ENCODE measurements around the gene RHOG. TPM values are rescaled to one million over a fixed set of nuclear protein-coding genes. Genes with fewer than 3 reads are reported as not detected.

Gene RHOG
- total RNA-seq, 1 experiment from 2014 or later = 35.7 TPM

GRCh38 chr11:3860375-3860774, 19.6 kb upstream of the RHOG start:
- Mint-ChIP-seq H3K36me3 (ENCODE audit: insufficient read depth, unreplicated experiment) (peaks cover 7% of the 10 kb centered on the region), H3K9me3 (ENCODE audit: unreplicated experiment) (no peaks in the 10 kb centered on the region), H3K4me1 (ENCODE audit: insufficient read depth, unreplicated experiment) (peaks cover 31% of the 10 kb centered on the region), H3K27ac (ENCODE audit: low read depth, unreplicated experiment) (no peak overlapping the region), H3K27me3 (ENCODE audit: insufficient read depth, unreplicated experiment) (no peaks in the 10 kb centered on the region), H3K4me3 (ENCODE audit: unreplicated experiment) (no peak overlapping the region)
- POLR2A ChIA-PET = interaction anchor here (0.8 to 1.3 kb wide), 2 partner anchors 11 to 62 kb away, joined by 3 to 4 read pairs; no protein-coding TSS in a partner anchor
- TF ChIP-seq CTCF (IDR thresholded peaks at IDR 0.05; ENCODE audit: unreplicated experiment) = no peak
- CTCF ChIA-PET = interaction anchor here (0.6 to 3.1 kb wide), 3 partner anchors 29 to 212 kb away, joined by 3 to 16 read pairs (median 4); no protein-coding TSS in a partner anchor
- BruUV-seq (replicated peaks) = no TSS peak
- intact Hi-C loops (cut with micrococcal nuclease) = no loop called here
- no peak for DNase-seq (ENCODE audit: unreplicated experiment)

GRCh38 chr11:3859373-3859881, 18.7 kb upstream of the RHOG start:
- TF ChIP-seq CTCF (IDR thresholded peaks at IDR 0.05; ENCODE audit: unreplicated experiment) = no peak
- Mint-ChIP-seq H3K36me3 (ENCODE audit: insufficient read depth, unreplicated experiment) (peaks cover 7% of the 10 kb centered on the region), H3K27me3 (ENCODE audit: insufficient read depth, unreplicated experiment) (no peaks in the 10 kb centered on the region), H3K4me3 (ENCODE audit: unreplicated experiment) (no peak overlapping the region), H3K27ac (ENCODE audit: low read depth, unreplicated experiment) (no peak overlapping the region), H3K9me3 (ENCODE audit: unreplicated experiment) (no peaks in the 10 kb centered on the region), H3K4me1 (ENCODE audit: insufficient read depth, unreplicated experiment) (peaks cover 31% of the 10 kb centered on the region)
- intact Hi-C loops (cut with micrococcal nuclease) = loop anchor here (10.0 kb wide), 1 partner anchor 115 kb away; no protein-coding TSS in a partner anchor
- no peak for DNase-seq (ENCODE audit: unreplicated experiment)
- no TSS peak for BruUV-seq (replicated peaks)
- POLR2A ChIA-PET = interaction anchor here (0.7 to 1.4 kb wide), 4 partner anchors 13 to 61 kb away, joined by 3 to 4 read pairs (median 3); partner anchors contain the start of gene RHOG
- CTCF ChIA-PET = interaction anchor here (0.6 to 3.1 kb wide), 8 partner anchors 10 to 213 kb away, joined by 3 to 16 read pairs (median 6); no protein-coding TSS in a partner anchor

DNA sequence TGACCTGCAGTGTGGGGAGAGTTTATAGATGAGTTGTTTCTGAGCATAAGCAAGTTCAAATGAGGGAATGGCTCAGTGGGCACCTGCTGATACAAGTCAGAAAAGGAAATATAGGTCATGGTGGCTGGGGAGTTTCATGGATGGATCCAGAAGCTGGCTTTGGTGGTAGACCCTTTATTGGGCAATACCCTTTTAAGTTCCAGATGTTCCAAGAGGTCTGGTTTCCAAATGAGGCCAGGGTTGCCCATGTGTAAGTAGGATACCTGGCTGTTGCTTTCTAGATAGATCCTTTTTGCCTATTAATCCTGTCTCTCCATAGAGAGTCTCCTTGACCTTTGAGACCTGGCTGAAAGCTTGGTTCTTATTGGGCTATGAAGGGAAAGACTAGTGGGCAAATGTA, 16.9 kb upstream of the RHOG start:
- no peak overlapping the region for H3K27ac Mint-ChIP-seq (ENCODE audit: low read depth, unreplicated experiment)
- H3K36me3 Mint-ChIP-seq (ENCODE audit: insufficient read depth, unreplicated experiment) = peaks cover 7% of the 10 kb centered on the region
- H3K4me1 Mint-ChIP-seq (ENCODE audit: insufficient read depth, unreplicated experiment) = peaks cover 36% of the 10 kb centered on the region
- intact Hi-C loops (cut with micrococcal nuclease) = loop anchor here (10.0 kb wide), 1 partner anchor 117 kb away; no protein-coding TSS in a partner anchor
- H3K27me3 Mint-ChIP-seq (ENCODE audit: insufficient read depth, unreplicated experiment) = no peaks in the 10 kb centered on the region
- BruUV-seq (replicated peaks) = no TSS peak
- peak overlapping the region; percentile 99 for H3K4me3 Mint-ChIP-seq (ENCODE audit: unreplicated experiment)
- ChIA-PET POLR2A (no interaction called here), CTCF (interaction anchor here (0.6 to 2.3 kb wide), 10 partner anchors 8 to 329 kb away, joined by 3 to 28 read pairs (median 5); no protein-coding TSS in a partner anchor)
- TF ChIP-seq CTCF (IDR thresholded peaks at IDR 0.05; ENCODE audit: unreplicated experiment) = no peak
- no peak for DNase-seq (ENCODE audit: unreplicated experiment)
- H3K9me3 Mint-ChIP-seq (ENCODE audit: unreplicated experiment) = no peaks in the 10 kb centered on the region

DNA sequence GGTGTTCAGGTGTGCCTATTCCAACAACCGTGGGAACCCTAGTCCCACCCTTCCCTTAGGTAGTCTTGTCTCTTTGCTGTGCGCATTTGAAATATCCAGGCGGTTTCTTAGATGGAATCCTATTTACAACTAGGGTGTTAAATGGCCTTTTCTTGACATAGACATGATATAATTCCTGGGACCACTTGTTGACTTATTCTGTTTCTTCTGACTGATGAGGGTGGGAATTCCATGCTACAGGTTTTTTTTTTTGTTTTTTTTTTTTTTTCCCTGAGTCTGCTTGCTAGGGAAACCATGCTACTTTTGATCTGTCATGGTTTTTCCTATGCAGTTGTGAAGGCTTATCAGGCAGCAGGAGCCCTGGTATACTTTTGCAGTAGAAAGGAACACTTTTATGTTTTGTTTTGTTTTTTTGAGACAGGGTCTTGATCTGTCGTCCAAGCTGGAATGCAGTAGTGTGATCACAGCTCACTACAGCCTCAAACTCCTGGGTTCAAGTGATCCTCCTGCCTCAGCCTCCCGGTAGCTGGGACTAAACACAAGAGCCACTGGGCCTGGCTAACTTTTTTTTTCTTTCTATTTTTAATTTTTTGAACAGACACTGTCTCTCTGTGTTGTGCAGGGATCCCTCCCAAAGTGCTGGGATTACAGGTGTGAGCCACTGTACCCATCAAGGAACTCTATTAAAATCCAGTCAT, 16.2 kb upstream of the RHOG start:
- H3K27me3 Mint-ChIP-seq (ENCODE audit: insufficient read depth, unreplicated experiment) = no peaks in the 10 kb centered on the region
- H3K27ac Mint-ChIP-seq (ENCODE audit: low read depth, unreplicated experiment) = peak overlapping the region; percentile 87
- H3K9me3 Mint-ChIP-seq (ENCODE audit: unreplicated experiment) = no peaks in the 10 kb centered on the region
- ChIA-PET CTCF (interaction anchor here (0.6 to 20.5 kb wide), 14 partner anchors 7 to 330 kb away, joined by 3 to 1105 read pairs (median 7); partner anchors contain the start of gene PGAP2), POLR2A (interaction anchor here (0.6 to 3.0 kb wide), 4 partner anchors 16 to 98 kb away, joined by 3 to 45 read pairs (median 12); partner anchors contain the start of gene RHOG)
- DNase-seq (ENCODE audit: unreplicated experiment) = no peak
- BruUV-seq (replicated peaks) = no TSS peak
- peak overlapping the region; percentile 99 for H3K4me3 Mint-ChIP-seq (ENCODE audit: unreplicated experiment)
- intact Hi-C loops (cut with micrococcal nuclease) = loop anchor here (10.0 kb wide), 1 partner anchor 118 kb away; no protein-coding TSS in a partner anchor
- H3K36me3 Mint-ChIP-seq (ENCODE audit: insufficient read depth, unreplicated experiment) = peaks cover 7% of the 10 kb centered on the region
- TF ChIP-seq CTCF (IDR thresholded peaks at IDR 0.05; ENCODE audit: unreplicated experiment) = no peak
- H3K4me1 Mint-ChIP-seq (ENCODE audit: insufficient read depth, unreplicated experiment) = peaks cover 36% of the 10 kb centered on the region

Measured in MCF 10A (cell line).